Measurements from ENCODE around the gene ARPC5L.
"Not testable (repeated sequence)": the region's sequence is repeated elsewhere in the genome, so short reads cannot be mapped to it uniquely, and the experiment has no call there.

ARPC5L gene

GRCh38 chr9:124894741-124895170 lies 32.8 kb downstream of the ARPC5L start:
- peak; percentile 22 for DNase-seq

- no peak for DNase-seq
Measured at GRCh38 chr9:124897570-124898460, 35.9 kb downstream of the ARPC5L start.

- DNase-seq, result no peak
Measured at GRCh38 chr9:124899845-124900244, 37.9 kb downstream of the ARPC5L start.

GRCh38 chr9:124906966-124907365 lies 45.0 kb downstream of the ARPC5L start:
- DNase-seq, result no peak

GRCh38 chr9:124908098-124908497 lies 46.2 kb downstream of the ARPC5L start:
- DNase-seq, result no peak

- DNase-seq, result no peak
Measured at GRCh38 chr9:124911766-124912165, 49.8 kb downstream of the ARPC5L start.

- DNase-seq, result no peak
Measured at GRCh38 chr9:124913378-124913777, 51.4 kb downstream of the ARPC5L start.

- DNase-seq, result no peak
Measured at GRCh38 chr9:124914753-124915405, 52.9 kb downstream of the ARPC5L start.

GRCh38 chr9:124920394-124920793 lies 58.5 kb downstream of the ARPC5L start:
- DNase-seq, result not testable (repeated sequence)
